ENCODE measurements around the gene CFAP46. TPM values are rescaled to one million over a fixed set of nuclear protein-coding genes. Genes with fewer than 3 reads are reported as not detected.
"Not testable (repeated sequence)": the region's sequence is repeated elsewhere in the genome, so short reads cannot be mapped to it uniquely, and the experiment has no call there.

CFAP46 gene
- total RNA-seq, 1 donor from 2014 or later = 0.48 TPM

DNA sequence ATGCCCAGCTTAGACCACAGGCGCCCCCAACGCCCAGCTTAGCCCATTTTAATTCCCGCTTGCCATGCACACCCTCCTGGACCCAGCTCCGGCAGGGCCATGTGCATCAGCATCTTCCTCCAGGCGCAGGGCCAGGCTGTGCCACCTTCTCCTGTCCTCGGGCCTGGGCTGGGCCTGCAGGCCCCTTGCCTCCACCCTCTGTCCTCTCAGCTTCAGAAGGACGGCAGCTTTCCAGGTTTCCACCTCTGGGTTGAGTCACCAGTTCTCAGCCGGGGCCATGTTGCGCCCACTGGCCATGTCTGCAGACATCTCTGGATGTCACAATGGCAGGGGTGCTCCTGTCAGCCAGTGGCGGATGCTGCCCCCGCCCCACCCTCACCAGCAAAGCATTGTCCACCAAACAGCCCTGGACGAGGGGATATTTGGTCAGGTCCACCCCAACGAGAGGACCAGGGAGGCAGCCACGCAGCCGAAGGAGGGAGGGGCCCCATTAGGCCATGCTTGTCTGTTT is 97.3 kb downstream of the CFAP46 start:
- no peak for DNase-seq (ENCODE audit: low spot score)

DNA sequence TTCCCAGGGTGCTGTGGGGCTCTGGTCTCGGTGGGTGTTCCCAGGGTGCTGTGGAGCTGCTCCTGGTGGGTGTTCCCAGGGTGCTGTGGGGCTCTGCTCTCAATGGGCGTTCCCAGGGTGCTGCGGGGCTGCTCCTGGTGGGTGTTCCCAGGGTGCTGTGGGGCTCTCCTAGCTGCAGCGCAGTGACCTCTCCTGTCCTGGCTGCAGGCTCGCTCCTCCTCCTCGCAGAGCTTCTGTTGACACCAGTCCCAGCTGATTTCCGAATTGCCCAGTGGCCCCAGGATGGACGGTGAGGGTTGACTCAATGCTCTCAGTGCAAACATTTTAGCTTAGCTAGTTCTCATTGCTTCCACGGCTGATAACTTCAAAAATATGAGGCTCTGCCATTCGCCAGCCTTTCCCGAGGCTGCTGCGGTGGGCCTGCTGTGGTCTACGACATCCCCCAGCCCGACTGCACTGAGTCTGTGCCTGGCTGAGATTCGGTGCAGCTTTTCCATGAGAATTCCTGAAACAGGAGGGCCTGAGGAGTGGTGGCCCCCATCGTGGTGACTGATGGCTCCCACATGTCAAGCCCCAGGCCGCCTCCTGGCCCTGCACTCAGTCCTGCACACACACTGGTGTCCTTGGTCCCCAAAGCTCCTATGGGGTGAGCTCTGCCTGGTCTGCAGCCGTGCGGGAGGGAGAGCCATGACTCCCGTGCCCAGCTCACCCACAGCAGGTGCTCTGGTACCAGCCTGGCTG is 98.1 kb downstream of the CFAP46 start:
- DNase-seq (ENCODE audit: low spot score) = no peak

DNA sequence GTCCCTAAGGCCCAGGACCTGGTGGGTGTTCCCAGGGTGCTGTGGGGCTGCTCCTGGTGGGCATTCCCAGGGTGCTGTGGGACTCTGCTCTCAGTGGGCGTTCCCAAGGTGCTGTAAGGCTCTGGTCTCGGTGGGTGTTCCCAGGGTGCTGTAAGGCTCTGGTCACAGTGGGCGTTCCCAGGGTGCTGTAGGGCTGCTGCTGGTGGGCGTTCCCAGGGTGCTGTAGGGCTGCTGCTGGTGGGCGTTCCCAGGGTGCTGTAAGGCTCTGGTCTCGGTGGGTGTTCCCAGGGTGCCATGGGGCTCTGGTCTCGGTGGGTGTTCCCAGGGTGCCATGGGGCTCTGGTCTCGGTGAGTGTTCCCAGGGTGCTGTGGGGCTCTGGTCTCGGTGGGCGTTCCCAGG is 99.1 kb downstream of the CFAP46 start:
- not testable (repeated sequence) for DNase-seq (ENCODE audit: low spot score)

DNA sequence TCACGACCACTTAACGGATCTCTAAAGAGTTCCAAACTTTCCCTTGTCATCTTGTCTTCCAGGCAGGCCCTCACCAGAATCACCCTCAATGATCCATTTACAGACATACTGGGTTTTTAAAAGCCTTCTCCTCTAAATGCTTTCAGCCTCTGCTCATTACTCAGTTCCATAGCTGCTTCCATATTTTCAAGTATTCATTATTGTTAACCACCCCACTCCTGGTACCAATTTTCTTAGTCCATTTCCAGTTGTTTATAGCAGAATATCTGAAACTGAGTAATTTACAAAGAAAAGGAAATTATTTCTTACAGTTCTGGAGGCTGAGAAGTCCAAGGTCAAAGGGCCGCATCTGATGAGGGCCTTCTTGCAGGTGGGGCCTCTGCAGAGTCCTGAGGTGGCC is 100.0 kb downstream of the CFAP46 start:
- no peak for DNase-seq (ENCODE audit: low spot score)

DNA sequence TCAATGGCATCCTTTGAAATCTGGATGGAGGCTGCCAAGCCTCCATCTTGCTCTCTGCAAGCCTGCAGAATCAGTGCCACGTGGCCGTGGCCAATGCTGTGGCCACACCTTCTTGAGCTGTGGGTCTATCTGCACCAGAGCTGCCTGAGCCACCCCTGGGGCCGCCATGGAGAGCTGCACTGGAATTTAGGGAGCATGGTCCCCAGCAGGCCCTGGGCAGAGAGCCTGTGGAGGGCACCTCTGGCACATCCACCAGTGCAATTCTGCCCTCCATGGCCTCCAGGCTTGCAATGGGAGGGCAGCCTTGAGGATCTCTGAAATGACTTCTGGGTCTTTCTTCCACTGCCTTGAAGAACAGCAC is 100.8 kb downstream of the CFAP46 start:
- no peak for DNase-seq (ENCODE audit: low spot score)

DNA sequence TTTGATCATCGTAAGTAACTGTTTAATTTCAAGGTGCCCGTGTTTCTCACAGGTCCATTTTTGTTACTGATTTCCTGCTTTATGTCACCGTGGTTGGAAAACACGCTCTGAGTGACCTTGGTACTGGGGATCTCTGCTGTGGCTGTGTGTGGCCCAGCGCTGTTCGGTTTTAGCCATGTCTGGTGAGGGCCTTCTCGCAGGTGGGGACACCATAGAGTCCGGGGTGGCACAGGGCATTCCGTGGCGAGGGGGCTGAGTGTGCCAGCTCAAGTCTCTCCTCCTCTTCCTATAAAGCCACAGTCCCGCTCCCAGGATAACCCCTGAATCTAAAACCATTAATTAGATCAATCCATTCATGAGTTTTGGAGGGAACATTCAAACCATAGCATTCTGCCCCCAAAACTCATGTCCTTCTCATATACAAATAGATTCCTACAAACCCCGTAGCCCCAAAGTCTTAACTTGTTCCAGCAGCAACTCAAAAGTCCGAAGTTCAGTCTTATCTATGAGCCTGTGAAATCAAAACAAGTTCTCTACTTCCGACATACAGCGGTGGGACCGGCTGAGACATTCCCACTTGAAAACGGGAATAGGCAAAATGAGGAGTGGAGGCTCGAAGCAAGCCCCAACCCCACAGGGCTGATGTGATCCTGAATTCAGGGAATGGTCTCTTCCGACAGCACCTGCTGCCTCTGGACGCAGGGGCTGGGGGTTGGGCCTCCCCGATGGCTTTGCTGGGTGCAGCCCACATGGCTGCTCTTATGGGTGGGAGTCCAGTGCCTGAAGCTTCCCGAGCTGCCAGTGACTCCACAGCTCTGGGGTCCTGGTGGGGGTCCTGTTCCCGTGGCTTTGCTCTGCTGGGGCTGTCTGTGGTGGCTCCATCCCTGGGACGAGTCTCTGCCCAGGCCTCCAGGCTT is 101.4 kb downstream of the CFAP46 start:
- no peak for DNase-seq (ENCODE audit: low spot score)

DNA sequence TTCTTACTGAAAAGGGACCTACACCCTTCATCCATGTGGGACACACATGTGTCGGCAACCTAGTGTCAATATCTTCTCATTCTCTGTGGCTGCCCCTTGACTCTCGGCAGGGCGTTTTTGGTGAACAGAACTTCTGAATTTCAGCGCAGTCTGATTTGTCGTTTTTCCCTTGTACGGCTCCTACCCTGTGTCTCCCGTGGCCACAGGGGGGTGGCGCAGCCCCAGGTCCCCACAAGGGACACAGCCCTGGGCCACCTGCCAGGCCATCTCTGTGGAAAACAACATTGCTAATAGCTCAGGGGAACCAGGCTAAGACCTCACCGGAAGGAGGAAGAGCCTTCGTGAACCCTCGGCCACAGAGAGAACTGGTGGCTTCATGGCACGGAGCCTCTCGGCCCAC is 103.3 kb downstream of the CFAP46 start:
- no peak for DNase-seq (ENCODE audit: low spot score)

DNA sequence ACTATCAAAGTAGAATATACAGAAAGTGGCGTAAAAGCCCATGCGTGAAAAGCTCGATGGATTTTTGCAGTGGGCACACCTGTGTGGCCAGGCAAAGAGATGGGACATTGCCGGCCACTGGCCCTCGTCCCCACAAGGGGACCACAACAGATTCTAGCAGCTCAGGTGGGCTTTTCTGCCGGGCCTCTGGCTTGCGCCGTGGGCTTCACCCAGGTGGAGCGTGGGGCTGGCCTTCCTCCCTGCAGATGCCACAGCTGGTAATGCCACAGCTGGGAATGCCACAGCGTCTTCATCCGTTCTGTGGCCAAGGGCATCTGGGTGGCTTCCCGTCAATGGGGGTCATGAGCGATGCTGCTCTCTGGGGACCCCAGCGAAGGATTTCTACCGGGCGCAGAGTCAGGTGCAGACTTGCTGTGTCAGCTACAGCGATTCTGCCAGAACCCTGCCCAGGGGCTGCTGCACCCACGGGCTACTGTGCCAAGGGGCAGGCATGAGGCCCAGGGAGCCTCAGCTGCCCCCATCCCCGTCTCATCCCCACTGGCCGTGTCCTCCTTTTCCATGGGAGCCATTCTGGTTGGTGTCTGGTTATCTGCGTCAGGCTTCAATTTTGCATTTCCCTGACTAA is 103.9 kb downstream of the CFAP46 start:
- no peak for DNase-seq (ENCODE audit: low spot score)

DNA sequence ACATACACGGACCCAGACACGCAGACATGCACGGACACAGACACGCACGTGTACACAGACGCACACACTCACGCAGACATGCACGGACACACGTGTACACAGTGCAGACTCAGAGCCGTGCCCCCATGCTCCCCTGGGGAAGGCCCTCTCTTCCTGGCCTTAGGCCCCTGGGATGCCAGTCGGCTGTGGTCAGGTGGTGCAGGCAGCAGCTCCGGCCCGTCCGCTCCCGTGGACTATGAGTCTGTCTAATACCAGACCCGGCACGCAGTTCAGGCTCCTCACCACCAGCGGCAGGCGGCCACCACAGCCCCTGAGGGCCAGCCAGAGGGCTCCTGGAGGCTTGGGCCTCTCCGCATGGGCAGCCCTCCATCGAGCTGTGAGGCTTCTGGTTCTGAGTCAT is 104.5 kb downstream of the CFAP46 start:
- peak; percentile 12 for DNase-seq (ENCODE audit: low spot score)

DNA sequence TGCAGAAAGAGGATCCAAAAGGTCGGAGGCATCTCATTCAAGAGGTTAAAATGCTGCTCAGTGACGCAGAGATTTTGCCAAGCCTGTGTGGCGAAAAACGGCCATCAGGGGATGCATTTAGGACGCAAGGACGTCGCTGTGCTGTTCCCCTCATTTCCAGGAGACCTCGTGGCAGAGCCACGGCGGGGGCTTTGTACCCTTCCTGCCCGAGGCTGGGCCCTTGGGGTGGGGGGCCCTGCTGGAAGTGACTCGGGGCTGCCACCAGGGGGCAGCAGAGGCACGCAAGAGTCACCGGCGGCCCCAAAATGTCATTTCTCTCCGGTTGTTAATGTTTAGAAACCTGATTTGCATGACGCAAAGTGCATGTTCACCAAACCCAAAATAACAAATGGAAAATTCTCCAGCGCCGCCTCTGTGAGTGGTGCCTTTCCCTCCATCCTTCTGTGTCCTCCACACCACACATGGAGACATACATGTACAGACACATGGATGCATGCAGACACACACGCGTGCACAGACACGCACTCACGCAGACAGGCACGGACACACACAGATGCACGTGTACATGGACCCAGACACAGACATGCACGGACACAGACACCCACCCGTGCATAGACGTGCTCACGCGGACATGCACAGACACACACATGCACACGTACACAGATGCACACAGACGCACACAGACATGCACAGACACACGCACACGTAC is 105.4 kb downstream of the CFAP46 start:
- DNase-seq (ENCODE audit: low spot score) = peak; percentile 49

DNA sequence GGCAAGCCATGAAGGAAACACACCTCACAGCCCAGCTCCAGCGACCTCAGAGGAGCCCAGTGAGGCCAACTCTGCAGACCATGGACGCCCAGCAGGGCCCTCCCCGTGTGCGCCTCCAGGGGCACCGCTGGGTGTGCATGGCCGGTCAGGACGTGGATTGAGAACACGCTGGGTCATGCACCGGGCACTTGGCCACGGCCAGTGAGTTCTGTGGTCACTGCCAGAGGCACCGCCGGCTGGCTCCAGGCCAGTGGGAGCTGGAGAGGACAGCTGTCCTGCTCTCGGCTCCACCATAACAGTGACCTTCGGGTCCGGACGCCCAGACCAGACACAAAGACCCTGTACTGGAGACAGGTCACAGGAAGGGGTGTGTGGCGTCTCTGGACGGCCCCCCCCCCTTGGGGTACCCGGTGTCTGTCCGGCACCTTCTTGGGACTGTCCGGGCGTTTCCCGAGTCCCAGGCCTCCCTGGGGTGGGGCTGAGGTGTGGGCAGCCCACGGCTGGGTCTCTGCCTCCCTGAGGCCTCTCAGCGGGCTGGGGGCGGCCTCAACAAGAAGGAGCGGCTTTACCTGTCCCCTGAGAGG is 106.0 kb downstream of the CFAP46 start:
- no peak for DNase-seq (ENCODE audit: low spot score)

DNA sequence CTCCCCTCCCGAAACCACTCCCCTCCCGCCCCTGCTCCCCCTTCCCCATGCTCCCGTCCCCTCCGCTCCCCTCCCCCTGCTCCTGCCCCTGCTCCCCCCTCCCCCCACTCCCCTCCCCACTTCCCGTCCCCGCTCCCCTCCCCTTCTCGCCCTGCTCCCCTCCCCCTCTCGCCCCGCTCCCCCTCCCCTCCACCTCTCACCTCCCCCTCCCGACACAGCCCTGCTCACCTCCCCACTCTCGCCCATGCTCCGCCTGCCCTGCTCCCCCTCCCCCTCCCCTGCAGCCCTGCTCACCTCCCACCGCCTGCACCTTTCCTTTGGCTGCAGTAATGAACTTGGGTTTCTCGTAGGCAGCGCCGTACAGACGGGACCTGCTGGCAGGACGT is 106.5 kb downstream of the CFAP46 start:
- no peak for DNase-seq (ENCODE audit: low spot score)

DNA sequence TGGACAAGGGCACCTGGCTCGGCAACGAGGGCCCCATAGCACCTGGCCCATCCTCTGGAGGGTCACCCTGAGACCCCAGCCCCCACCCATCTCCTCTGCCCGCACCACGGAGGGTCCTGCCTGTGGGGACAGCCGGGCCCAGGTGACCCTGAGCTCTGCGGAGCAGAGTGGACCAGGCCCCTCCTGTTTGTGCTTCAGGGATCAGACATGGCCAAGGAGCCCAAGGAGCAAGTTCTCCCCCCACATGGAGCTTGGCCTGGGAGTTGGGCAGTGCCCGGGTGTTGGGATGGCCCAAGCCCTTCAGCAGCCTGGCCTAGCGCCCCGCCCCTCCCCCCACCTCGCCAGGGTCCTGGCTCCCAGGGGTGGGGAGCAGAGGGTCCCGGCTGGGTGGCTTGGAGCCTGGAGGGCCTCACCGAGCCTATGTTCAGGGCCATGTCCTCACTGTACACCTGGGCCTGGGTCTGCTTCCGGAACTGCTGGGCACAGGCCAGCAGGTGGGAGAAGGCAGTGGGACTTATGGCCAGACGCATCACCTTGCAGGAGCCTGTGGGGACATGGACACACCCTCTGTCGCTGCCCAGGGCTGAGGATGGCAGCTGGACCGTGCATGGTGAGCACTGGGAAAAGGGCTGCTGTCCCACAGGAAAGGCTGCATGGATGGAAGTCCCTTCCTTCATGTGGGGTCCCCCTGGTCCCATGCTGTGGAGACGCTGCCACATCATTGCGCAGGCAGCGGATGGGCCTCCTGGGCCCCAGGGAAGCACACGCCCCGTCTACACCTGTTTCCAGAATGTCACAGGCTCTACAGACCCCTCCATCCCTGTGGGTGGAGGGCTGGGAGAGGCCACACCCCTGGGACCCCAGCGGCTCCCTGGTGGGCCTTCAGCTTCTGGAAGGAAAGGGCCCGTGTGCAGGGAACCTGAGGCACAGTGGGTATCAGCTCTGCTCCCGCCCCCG is 107.2 kb downstream of the CFAP46 start:
- no peak for DNase-seq (ENCODE audit: low spot score)

DNA sequence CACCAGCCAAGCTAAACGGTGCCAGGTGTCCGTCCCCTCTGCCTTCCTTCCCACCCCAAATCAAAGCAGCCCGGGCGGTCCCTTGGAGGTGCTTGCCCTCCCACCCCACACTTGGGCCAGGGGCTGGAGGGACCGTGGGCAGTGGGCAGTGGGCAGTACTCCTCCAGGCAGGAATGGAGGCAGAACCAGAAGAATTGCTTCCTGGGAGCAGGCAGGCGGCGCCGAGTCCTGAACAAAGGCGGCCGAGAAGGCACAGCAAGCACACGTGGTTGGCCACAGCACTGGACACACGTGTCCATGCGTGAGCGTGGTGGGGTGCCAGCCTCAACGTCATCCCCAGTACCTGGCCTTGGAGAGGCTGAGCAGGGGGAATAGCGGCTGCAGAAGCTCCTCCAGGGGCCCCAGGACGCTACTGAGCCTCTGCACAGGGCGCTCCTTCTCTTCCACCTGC is 108.0 kb downstream of the CFAP46 start:
- no peak for DNase-seq (ENCODE audit: low spot score)

DNA sequence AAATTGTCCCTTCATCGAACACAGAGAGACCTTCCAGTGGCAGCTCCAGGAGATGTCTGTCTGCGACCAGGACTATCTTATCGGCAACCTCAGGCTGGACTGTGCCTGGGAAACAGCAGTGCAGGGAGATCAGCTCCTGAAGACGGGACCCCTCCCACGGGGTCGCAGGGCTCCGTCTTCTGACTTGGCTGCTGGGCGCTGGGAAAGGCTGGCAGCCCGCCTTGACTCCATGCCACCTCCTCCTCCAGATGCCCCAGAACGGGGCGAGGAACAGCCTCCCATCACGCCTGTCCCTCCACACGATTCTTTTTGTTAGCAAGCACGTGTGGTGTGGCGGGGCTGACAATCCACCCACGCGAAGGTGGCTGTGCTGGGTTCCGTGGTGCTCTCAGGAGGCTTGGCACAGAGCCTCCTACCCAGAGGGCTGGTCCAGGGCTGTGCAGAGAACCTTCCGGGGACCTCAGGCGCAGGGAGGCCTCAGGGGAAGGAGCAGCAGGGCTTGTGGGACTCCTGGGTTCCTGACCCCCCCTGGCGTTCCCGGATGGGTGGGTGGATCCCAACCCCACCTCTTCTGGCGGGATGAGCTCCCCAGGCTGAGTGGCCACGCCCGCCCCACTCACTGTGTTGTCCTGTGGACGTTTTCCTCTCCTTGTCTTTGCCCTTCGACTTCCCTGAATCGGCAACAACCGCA is 108.8 kb downstream of the CFAP46 start:
- no peak for DNase-seq (ENCODE audit: low spot score)

DNA sequence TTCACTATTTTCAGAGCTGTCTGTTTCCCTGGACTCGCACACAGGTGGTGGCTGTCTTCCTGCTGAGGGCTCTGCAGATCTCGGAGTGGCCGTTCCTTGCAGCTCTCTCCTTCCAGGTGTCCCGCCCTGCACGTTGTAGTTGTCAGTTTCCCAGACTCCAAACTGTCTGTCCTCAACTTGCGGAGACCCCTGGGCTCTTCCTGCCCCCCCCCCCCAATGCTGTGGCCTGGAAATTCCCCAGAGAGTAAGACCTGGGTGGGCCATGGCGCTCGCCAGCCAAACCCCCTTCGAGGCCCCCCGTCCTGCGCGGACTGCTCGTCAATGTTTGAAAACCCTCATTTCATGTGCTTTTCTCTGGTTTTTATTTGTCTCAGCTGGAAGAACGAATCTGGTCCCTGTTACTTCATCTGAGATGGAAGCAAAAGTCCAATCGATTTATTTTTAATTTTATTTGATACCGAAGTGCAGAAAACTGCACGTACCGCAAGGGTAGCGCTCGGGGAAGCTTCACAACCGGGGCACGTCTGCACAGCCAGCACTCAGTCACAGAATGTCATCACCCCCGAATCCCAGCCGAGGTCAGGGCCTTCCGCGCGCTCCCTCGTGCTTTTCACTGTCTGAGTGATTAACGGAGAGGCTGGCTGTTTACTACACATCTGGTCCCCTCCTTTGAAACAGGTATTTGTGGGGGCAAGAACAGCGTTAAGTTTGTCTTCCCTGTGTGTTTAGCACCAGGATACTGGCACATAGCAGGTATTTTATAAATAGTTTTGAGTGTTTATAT is 110.0 kb downstream of the CFAP46 start:
- DNase-seq (ENCODE audit: low spot score) = no peak

DNA sequence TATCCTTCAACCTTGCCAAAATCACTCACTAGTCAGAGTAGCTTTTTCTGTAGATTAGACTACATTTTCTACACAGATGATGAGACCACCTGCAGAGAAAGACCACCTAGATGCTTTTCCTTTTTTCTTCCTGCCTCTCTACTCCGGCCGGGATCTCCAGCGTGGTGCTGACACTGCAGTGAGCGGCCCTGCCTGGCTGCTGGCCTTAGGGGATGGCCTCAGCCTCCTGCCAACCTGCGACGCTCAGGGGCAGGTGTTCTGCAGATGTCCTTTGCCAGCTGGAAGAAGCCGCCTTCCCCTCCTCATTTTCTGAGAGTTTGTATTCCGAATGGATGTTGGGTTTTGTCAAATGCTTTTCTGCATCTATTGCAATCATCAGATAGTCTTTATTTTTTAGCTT is 113.0 kb downstream of the CFAP46 start:
- no peak for DNase-seq (ENCODE audit: low spot score)

DNA sequence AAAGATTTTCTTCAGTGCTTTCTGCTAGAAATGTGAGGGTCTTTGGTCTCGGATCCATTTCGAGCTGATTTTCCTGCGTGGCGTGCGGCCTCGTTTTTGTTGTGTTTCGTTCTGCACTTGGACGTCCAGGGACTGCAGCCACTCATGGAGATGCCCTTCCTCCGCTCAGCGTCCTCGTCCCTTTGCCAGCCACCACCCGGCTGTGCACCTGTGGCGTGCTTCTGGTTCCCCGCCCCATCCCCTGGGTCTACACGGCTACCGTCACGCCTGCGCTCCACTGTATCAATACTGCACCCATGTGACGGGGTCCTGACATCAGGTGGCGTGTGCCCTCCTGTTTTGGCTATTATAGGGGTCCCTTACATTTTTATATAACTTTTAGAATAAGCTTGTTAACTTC is 113.7 kb downstream of the CFAP46 start:
- DNase-seq (ENCODE audit: low spot score) = no peak
